Endodermal cell (in vitro differentiated cells): ENCODE data around the gene METAP1. TPM values are rescaled to one million over a fixed set of nuclear protein-coding genes. Genes with fewer than 3 reads are reported as not detected.
A peak's percentile ranks its signal among the peaks of the same experiment; 100 is the strongest.

Experiments
- DNase-seq: peaks from one replicate; pipeline ENCODE4 v3.0.0-alpha.2; 2017
- H3K27ac ChIP-seq: 2 replicates; pipeline ENCODE4 v1.5.1; 2013; ENCODE audit warnings: mild to moderate bottlenecking, low read depth, low read length, moderate library complexity
- H3K27me3 ChIP-seq: 2 replicates; pipeline ENCODE4 v1.6.1; 2013; ENCODE audit warnings: mild to moderate bottlenecking, low read length, moderate library complexity; ENCODE audit not compliant: insufficient read depth, control insufficient read depth, poor library complexity, severe bottlenecking
- H3K36me3 ChIP-seq: 2 replicates; pipeline ENCODE4 v1.7.0; 2013; ENCODE audit warnings: mild to moderate bottlenecking, low read length, moderate library complexity; ENCODE audit not compliant: control insufficient read depth, insufficient read depth
- H3K4me1 ChIP-seq: one replicate; pipeline ENCODE4 v1.7.0; 2013; ENCODE audit warnings: low read length; ENCODE audit not compliant: control insufficient read depth, insufficient read depth
- H3K4me3 ChIP-seq: 2 replicates; pipeline ENCODE4 v1.5.1; 2013; ENCODE audit warnings: mild to moderate bottlenecking, low read length, moderate library complexity
- H3K9ac ChIP-seq: 2 replicates; pipeline ENCODE4 v1.6.1; 2013; ENCODE audit warnings: mild to moderate bottlenecking, low read length, moderate library complexity; ENCODE audit not compliant: poor library complexity, severe bottlenecking; ENCODE audit errors: extremely low read depth
- H3K9me3 ChIP-seq: 2 replicates; pipeline ENCODE4 v1.6.1; 2013; ENCODE audit warnings: mild to moderate bottlenecking, low read length, moderate library complexity; ENCODE audit not compliant: control insufficient read depth
- H3K27ac Mint-ChIP-seq: 2 replicates; pipeline ENCODE4 v1.8.0; 2020; ENCODE audit warnings: mixed read lengths
- H3K27me3 Mint-ChIP-seq: 2 replicates; pipeline ENCODE4 v1.8.0; 2021; ENCODE audit warnings: mild to moderate bottlenecking, mixed read lengths; ENCODE audit not compliant: insufficient read depth
- H3K36me3 Mint-ChIP-seq: 2 replicates; pipeline ENCODE4 v1.8.0; 2020; ENCODE audit warnings: low read depth, mixed read lengths
- H3K4me1 Mint-ChIP-seq: 2 replicates; pipeline ENCODE4 v1.8.0; 2020; ENCODE audit warnings: mixed read lengths
- H3K4me3 Mint-ChIP-seq: 2 replicates; pipeline ENCODE4 v1.8.0; 2020; ENCODE audit warnings: mild to moderate bottlenecking, moderate library complexity, mixed read lengths
- H3K9me3 Mint-ChIP-seq: 2 replicates; pipeline ENCODE4 v1.8.0; 2020; ENCODE audit warnings: mild to moderate bottlenecking, mixed read lengths
- CTCF ChIP-seq: fragments of 200-600 bp; sonication (generic); conservative IDR thresholded peaks from 2 replicates; pipeline ENCODE4 v1.5.0; 2021; ENCODE audit warnings: antibody characterized with exemption, mild to moderate bottlenecking
- WGBS, 2 experiments: methylation state at CpG; one replicate each; pipeline versions ENCODE4 v1.1.5 to v1.1.7; 2013; ENCODE audit warnings: missing lambda C conversion rate in 2 of 2, mixed read lengths in 1 of 2; ENCODE audit not compliant: insufficient coverage in 1 of 2, insufficient read length in 1 of 2; 5-methylcytosine and 5-hydroxymethylcytosine counted together
- total RNA-seq, 2 donors: library from RNA; stranded (reverse); fragmentation: NEBNext Ultra II Directional in 1 of 2; extraction: Animal tissue kit (Norgen Biotek cat#: 25700) in 1 of 2; gene quantifications; 2 replicates in 1 of 2; 3 replicates in 1 of 2; pipeline ENCODE4 v1.2.1, GENCODE V29; 2021

METAP1 gene
- total RNA-seq, 2 donors from 2014 or later, result 51.0 to 53.0 TPM

GRCh38 chr4:99082192-99082591, 86.7 kb downstream of the METAP1 start:
- H3K27ac ChIP-seq, result no peak overlapping the region
- H3K36me3 Mint-ChIP-seq, result peaks cover 81% of the 10 kb centered on the region
- no peaks in the 10 kb centered on the region for H3K9me3 ChIP-seq
- H3K27me3 Mint-ChIP-seq, result no peaks in the 10 kb centered on the region
- H3K4me1 Mint-ChIP-seq, result peaks cover 16% of the 10 kb centered on the region
- H3K27ac Mint-ChIP-seq, result peak overlapping the region; percentile 75
- H3K27me3 ChIP-seq, result no peaks in the 10 kb centered on the region
- no peak overlapping the region for H3K4me3 Mint-ChIP-seq
- TF ChIP-seq CTCF, result no peak
- no peak overlapping the region for H3K4me3 ChIP-seq
- peaks cover 5% of the 10 kb centered on the region for H3K4me1 ChIP-seq
- H3K9ac ChIP-seq, result no peak overlapping the region
- H3K9me3 Mint-ChIP-seq, result no peaks in the 10 kb centered on the region
- DNase-seq, result no peak
- 96 to 97% methylated on average over 4 to 5 of the region's 5 CpGs for WGBS, 2 experiments
- peaks cover 73% of the 10 kb centered on the region for H3K36me3 ChIP-seq

GRCh38 chr4:99084595-99084994, 89.1 kb downstream of the METAP1 start:
- Histone ChIP-seq H3K9ac (no peak overlapping the region), H3K27me3 (no peaks in the 10 kb centered on the region), H3K4me3 (no peak overlapping the region), H3K27ac (no peak overlapping the region), H3K36me3 (peaks cover 50% of the 10 kb centered on the region), H3K4me1 (peaks cover 5% of the 10 kb centered on the region), H3K9me3 (no peaks in the 10 kb centered on the region)
- no peak for TF ChIP-seq CTCF
- Mint-ChIP-seq H3K9me3 (no peaks in the 10 kb centered on the region), H3K27ac (no peak overlapping the region), H3K27me3 (no peaks in the 10 kb centered on the region), H3K4me1 (peaks cover 17% of the 10 kb centered on the region), H3K4me3 (no peak overlapping the region), H3K36me3 (peaks cover 60% of the 10 kb centered on the region)
- DNase-seq, result no peak
- 75 to 87% methylated on average over 2 of the region's 2 CpGs for WGBS, 2 experiments

GRCh38 chr4:99088023-99088449, 92.5 kb downstream of the METAP1 start:
- Mint-ChIP-seq H3K4me3 (peak overlapping the region; percentile 85), H3K27me3 (no peaks in the 10 kb centered on the region), H3K36me3 (peaks cover 28% of the 10 kb centered on the region), H3K4me1 (peaks cover 36% of the 10 kb centered on the region), H3K27ac (peak overlapping the region; percentile 100), H3K9me3 (no peaks in the 10 kb centered on the region)
- DNase-seq, result no peak
- TF ChIP-seq CTCF, result no peak
- no peaks in the 10 kb centered on the region for H3K27me3 ChIP-seq
- H3K9me3 ChIP-seq, result no peaks in the 10 kb centered on the region
- H3K27ac ChIP-seq, result peak overlapping the region; percentile 77
- H3K4me3 ChIP-seq, result peak overlapping the region; percentile 100
- H3K36me3 ChIP-seq, result peaks cover 16% of the 10 kb centered on the region
- peak overlapping the region; percentile 98 for H3K9ac ChIP-seq
- 0 to 1% methylated on average over 2 to 15 of the region's 15 CpGs for WGBS, 2 experiments
- peaks cover 5% of the 10 kb centered on the region for H3K4me1 ChIP-seq
